Measurements from ENCODE around the gene OTX1.

- TF ChIP-seq CTCF (conservative IDR thresholded peaks at IDR 0.05; ENCODE audit: low read depth, low read length) = no peak
- TF ChIP-seq POLR2A (IDR thresholded peaks at IDR 0.05; ENCODE audit: low read depth, low read length) = no peak
- TF ChIP-seq CEBPB (IDR thresholded peaks at IDR 0.05; ENCODE audit: low read depth, low read length) = no peak
- TF ChIP-seq MAZ (IDR thresholded peaks at IDR 0.05; ENCODE audit: borderline replicate concordance, low read depth, low read length) = no peak
- no peak for TF ChIP-seq RAD21 (IDR thresholded peaks at IDR 0.05; ENCODE audit: low read length)
- no peak for TF ChIP-seq SMC3 (IDR thresholded peaks at IDR 0.05; ENCODE audit: low read depth, low read length)
- TF ChIP-seq RFX5 (IDR thresholded peaks at IDR 0.05; ENCODE audit: low read depth, low read length) = no peak
- no peak for TF ChIP-seq MXI1 (IDR thresholded peaks at IDR 0.05; ENCODE audit: borderline replicate concordance, low read depth, low read length)
Observed at GRCh38 chr2:63066265-63066664, 15.6 kb downstream of the OTX1 start.

Measured in IMR-90 (cell line).